ENCODE data around the gene SHKBP1. TPM values are rescaled to one million over a fixed set of nuclear protein-coding genes. Genes with fewer than 3 reads are reported as not detected.

The SHKBP1 gene
- total and polyA plus RNA-seq, 2 donors from 2014 or later: 69.6 to 91.3 TPM

DNA sequence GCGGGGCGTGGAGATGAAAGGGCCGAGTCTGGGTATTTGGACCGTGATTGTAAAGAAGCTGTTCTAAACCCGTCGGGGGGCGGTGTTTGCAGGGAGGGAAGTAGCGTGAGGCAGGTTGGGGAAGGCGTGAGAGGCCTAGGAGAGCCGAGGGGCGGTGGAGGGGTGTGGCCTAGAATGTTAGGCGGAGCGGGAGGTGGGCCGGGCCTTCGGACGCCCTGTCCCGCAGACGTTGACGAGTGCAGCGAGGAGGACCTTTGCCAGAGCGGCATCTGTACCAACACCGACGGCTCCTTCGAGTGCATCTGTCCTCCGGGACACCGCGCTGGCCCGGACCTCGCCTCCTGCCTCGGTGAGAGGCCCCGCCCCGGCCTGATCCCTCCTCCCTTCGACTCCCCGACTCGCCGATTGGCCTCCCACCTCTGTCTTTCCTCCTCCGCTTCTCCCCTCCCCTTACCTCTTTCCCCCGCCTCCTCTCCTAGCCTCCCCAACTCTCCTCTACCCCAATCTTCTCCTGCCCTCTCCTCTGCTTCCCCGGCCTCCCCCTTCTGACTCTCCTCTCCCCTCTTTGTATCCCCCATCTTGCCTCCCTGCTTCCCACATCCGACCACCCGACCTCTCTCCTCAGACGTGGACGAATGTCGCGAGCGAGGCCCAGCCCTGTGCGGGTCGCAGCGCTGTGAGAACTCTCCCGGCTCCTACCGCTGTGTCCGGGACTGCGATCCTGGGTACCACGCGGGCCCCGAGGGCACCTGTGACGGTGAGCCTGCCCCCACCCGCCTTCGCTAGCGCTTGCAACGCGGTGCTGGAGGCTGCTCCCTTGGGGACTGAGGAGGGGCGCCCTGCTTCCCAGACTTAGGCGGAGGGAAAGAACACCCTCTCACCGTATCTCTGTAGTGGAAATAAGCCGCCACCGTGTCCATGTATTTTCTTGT is 37.3 kb downstream of the SHKBP1 start:
- H3K27ac ChIP-seq (ENCODE audit: low read depth in 2 of 2, low read length in 2 of 2): peak overlapping the region; percentile 71
- peaks cover 0 to 8% (median 0%) of the 10 kb centered on the region in 3 donors for H3K4me1 ChIP-seq (ENCODE audit: control insufficient read depth in 2 of 3, insufficient read depth in 2 of 3, low read depth in 1 of 3, low read length in 3 of 3)
- DNase-seq (peak in 4 of 5 donors; percentile 84 to 95 (median 89)), FAIRE-seq (no peak)
- no peaks in the 10 kb centered on the region for H3K27me3 ChIP-seq (ENCODE audit: control insufficient read depth, insufficient read depth, low read length)
- intact Hi-C loops (cut with DNase I): no loop called here
- peaks cover 0 to 3% (median 0%) of the 10 kb centered on the region in 3 donors for H3K36me3 ChIP-seq (ENCODE audit: control insufficient read depth in 2 of 3, insufficient read depth in 3 of 3, low read length in 3 of 3)
- H3K9ac ChIP-seq (ENCODE audit: low read length in 3 of 3): peak overlapping the region in 2 of 3 donors; percentile 29 to 61
- no peak for TF ChIP-seq CTCF (IDR thresholded peaks at IDR 0.05; ENCODE audit: borderline replicate concordance, extremely low read depth, insufficient read depth)
- no peaks in the 10 kb centered on the region for H3K9me3 ChIP-seq (ENCODE audit: control insufficient read depth in 2 of 3, insufficient read depth in 1 of 3, low read length in 3 of 3)
- peak overlapping the region; percentile 47 to 64 (median 60) for H3K4me3 ChIP-seq (ENCODE audit: low read length in 3 of 3)

- Histone ChIP-seq H3K4me1 (ENCODE audit: control insufficient read depth in 2 of 3, insufficient read depth in 2 of 3, low read depth in 1 of 3, low read length in 3 of 3) (peaks cover 0 to 6% (median 0%) of the 10 kb centered on the region in 3 donors), H3K36me3 (ENCODE audit: control insufficient read depth in 2 of 3, insufficient read depth in 3 of 3, low read length in 3 of 3) (peaks cover 0 to 3% (median 0%) of the 10 kb centered on the region in 3 donors), H3K9me3 (ENCODE audit: control insufficient read depth in 2 of 3, insufficient read depth in 1 of 3, low read length in 3 of 3) (no peaks in the 10 kb centered on the region), H3K4me3 (ENCODE audit: low read length in 3 of 3) (peak overlapping the region; percentile 47 to 64 (median 60)), H3K27me3 (ENCODE audit: control insufficient read depth, insufficient read depth, low read length) (no peaks in the 10 kb centered on the region), H3K27ac (ENCODE audit: low read depth in 2 of 2, low read length in 2 of 2) (peak overlapping the region; percentile 71), H3K9ac (ENCODE audit: low read length in 3 of 3) (peak overlapping the region in 1 of 3 donors; percentile 61)
- intact Hi-C loops (cut with DNase I): no loop called here
- no peak for TF ChIP-seq CTCF (IDR thresholded peaks at IDR 0.05; ENCODE audit: borderline replicate concordance, extremely low read depth, insufficient read depth)
- FAIRE-seq (no peak), DNase-seq (peak; percentile 78 to 95 (median 91))
These were observed 38.1 kb downstream of the SHKBP1 start for GRCh38 chr19:40614622-40615411.

DNA sequence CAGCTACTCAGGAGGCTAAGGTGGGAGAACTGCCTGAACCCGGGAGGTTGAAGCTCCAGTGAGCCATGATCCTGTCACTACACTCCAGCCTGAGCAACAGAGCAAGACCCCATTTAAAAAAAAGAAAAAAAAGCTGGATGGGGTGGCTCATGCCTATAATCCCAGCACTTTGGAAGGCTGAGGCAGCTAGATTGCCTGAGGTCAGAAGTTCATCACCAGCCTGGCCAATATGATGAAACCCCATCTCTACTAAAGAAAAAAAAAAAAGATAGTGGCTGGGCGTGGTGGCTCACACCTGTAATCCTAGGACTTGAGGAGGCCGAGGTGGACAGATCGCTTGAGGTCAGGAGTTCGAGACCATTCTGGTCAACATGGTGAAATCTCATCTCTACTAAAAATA is 39.5 kb downstream of the SHKBP1 start:
- H3K9me3 ChIP-seq (ENCODE audit: control insufficient read depth in 2 of 3, insufficient read depth in 1 of 3, low read length in 3 of 3): no peaks in the 10 kb centered on the region
- H3K36me3 ChIP-seq (ENCODE audit: control insufficient read depth in 2 of 3, insufficient read depth in 3 of 3, low read length in 3 of 3): peaks cover 0 to 4% (median 0%) of the 10 kb centered on the region in 3 donors
- DNase-seq (no peak), FAIRE-seq (no peak)
- peaks cover 0 to 3% (median 0%) of the 10 kb centered on the region in 3 donors for H3K4me1 ChIP-seq (ENCODE audit: control insufficient read depth in 2 of 3, insufficient read depth in 2 of 3, low read depth in 1 of 3, low read length in 3 of 3)
- intact Hi-C loops (cut with DNase I): no loop called here
- H3K27ac ChIP-seq (ENCODE audit: low read depth in 2 of 2, low read length in 2 of 2): no peak overlapping the region
- no peak overlapping the region for H3K4me3 ChIP-seq (ENCODE audit: low read length in 3 of 3)
- no peaks in the 10 kb centered on the region for H3K27me3 ChIP-seq (ENCODE audit: control insufficient read depth, insufficient read depth, low read length)
- TF ChIP-seq CTCF (IDR thresholded peaks at IDR 0.05; ENCODE audit: borderline replicate concordance, extremely low read depth, insufficient read depth): no peak
- H3K9ac ChIP-seq (ENCODE audit: low read length in 3 of 3): no peak overlapping the region

Measured in kidney (tissue), 14 donors.